ENCODE data around the gene CARD9.
A peak's percentile ranks its signal among the peaks of the same experiment; 100 is the strongest.

Gene CARD9

DNA sequence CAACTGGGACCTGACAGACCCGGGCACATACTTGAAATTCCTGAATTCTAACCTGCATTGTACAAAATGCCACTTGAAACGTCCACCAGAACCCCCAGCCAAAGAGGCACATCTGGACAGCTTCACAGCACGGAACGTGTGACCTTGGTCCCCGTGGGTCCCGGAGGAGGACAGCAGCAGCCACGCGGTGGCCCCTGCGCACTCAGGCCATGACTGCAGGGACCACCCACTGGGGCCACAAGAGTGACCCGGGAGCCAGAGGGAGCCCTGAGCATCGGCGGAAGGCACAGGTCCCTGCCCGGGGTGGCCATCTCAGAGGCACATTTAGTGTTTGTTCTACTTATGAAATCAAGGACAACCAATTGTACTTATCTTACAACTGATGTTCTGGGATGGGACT, 28.6 kb upstream of the CARD9 start:
- no peak for DNase-seq

DNA sequence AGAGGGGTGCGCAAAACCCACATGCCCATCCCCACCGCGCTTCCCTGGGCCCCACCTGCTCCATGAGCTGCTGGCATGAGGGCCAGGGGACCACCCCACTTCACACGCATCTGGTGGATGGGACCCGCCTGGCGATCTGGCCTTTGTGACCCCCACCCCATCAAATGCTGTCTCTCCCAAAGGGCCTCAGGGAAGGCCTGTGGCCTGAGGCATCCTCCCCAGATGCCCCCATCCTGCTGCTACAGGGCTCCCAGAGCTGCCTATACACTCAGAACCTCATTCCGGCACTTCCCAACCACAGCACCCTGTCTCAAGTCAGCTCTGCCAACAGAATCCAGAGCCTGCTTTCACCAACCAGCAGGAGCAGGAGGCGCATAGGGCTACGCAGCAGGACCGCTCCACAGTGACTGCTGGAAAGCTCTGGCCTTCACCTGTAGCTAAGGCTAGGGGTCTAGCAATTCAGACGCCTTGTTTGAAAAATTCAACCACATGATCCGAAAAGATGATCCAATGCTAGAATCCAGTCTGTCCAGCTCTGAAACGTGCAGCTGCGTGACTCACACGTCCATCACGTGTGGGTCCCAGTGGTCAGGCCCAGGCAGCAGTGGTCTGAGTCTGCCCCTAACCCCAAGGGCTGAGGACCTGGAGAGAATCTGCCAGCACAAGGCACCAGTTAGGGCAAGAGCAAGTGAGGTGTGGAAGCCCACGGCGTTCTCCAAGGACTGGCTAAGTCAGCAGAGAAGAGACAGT, 27.9 kb upstream of the CARD9 start:
- no peak for DNase-seq

DNA sequence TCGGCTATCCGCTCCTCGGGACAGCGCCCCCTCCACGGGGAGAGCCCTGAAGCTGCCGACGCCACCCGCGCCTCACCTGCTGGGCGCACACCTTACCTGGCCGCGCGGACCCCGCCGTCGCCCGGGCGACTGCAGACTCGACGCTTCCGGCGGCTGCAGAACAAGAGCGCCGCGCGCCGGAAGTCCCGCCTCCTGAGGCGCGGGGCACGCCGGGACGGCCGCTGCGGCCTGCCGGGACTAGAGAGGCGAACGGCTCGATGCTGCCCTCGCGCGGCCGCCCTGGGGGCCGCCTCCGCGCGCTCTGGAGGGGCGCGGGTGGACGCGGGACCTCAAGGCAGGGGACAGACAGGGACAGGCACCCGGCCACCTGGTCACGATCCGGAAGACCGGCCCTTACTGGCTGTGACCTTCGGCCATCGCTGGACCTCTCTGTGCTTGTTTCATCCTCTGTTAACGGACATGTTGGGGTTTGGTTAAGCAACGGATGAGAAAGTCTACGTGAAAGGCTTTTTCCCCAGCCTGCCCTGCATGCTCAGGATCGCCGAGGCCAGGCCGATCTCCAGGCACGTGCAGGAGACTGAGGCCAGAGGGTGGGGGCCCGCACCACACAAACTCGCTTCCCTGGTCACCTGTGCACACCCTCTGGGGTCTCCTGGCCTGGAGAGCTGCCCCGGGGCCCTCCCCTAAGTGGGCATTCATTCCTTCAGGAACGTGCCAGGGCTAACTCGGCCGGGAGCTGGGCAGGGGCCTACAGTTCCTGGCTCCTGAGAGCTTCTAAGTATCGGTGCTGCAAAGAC, 26.8 kb upstream of the CARD9 start, which contains the start of gene SNAPC4:
TSS of gene SNAPC4 (minus strand) at position 133 of the 797 bp plus-strand sequence. CDS start 1,742 bp downstream, outside the sequence.
- peak in 54 of 56 donors; percentile 16 to 89 (median 68) for DNase-seq

DNA sequence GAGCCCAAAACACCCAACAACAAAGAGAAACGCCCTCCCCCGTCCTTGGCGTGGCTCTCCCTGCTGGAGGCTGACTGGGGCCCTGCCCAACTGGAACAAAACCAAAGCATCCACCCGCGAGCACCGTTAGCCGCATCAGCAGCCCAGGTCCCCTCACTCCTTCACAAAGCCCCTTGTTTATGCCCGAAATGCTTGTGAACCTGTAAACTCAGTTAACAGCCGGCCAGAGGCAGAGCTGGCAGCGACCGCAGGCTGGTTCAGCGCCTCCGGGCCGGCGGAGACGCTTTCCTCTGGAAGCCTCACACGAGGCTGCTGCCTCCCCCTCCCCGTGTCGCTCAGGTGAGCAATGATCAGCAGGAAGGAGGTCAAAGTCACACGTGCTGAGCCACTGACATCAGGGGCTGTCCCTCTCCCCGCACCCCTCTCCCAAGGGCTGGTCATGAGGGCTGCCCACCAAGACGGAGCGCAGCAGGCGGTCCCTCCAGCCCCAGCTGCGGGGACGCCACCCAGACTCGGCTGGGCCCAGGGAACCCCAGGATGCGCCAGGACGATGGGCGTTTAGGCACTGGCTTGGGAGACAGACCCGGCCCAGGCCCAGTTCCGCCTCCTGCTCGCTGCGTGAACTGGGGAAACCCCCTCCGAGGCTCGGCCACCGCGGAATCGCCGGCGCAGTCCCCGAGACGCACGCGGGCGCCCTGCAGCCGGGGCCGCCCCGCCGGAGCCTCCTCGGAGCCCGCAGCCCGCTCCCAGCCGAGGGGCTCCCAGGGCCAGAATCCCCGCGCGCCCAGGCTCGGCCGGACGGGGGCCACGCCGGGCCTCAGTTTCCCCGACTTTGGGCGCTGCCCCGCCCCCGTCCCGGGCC, 25.9 kb upstream of the CARD9 start:
- DNase-seq, result peak in 1 of 56 donors; percentile 17

DNA sequence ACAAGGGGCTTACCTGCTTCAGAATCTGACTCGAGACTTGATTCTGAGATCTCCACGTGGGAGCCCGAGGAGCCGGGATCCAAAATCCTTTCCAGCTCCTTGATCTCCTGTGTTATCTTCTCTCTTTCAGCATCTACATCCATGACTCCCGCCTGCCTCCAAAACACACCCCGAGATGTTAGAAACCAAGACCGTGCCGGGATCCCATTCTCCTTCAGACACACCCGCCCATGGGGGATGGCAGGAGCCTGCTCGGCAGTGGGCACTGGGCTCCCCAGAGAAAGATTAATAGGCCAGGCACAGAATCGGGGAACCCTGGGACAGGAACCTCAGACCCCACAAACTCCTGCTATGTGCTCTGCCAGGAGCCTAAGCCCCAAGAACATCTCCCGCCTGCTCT, 24.8 kb upstream of the CARD9 start:
- no peak for DNase-seq

DNA sequence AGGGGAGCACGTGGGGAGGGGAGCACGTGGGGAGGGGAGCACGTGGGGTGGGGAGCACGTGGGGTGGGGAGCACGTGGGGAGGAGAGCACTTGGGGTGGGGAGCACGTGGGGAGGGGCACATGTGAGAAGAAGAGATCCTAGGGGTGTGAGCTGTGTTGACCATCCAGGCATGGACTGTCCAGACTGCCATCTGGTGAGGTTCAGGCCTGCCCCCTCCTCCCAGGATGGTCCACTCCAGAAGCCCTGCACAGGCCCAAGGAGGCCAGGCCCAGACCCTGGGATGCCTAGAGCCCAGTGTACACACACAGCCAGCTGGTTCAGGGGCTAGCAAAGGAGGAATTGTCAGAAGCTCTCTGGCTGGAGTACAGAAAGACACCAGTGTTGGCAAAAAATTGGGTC, 24.2 kb upstream of the CARD9 start:
- no peak for DNase-seq

DNA sequence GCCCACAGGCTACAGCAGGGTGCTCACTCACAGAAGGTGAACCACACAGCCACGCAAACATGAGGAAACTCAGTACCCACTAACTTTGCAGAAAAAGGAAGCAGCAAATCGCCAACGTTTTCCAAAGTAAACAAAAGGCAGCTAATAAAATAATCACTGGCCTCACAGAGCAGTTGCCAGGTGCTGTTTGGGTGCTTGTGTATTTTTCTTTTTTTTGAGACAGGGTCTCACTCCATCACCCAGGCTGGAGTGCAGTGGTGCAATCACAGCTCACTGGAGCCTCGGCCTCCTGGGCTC, 22.7 kb upstream of the CARD9 start:
- no peak for DNase-seq

DNA sequence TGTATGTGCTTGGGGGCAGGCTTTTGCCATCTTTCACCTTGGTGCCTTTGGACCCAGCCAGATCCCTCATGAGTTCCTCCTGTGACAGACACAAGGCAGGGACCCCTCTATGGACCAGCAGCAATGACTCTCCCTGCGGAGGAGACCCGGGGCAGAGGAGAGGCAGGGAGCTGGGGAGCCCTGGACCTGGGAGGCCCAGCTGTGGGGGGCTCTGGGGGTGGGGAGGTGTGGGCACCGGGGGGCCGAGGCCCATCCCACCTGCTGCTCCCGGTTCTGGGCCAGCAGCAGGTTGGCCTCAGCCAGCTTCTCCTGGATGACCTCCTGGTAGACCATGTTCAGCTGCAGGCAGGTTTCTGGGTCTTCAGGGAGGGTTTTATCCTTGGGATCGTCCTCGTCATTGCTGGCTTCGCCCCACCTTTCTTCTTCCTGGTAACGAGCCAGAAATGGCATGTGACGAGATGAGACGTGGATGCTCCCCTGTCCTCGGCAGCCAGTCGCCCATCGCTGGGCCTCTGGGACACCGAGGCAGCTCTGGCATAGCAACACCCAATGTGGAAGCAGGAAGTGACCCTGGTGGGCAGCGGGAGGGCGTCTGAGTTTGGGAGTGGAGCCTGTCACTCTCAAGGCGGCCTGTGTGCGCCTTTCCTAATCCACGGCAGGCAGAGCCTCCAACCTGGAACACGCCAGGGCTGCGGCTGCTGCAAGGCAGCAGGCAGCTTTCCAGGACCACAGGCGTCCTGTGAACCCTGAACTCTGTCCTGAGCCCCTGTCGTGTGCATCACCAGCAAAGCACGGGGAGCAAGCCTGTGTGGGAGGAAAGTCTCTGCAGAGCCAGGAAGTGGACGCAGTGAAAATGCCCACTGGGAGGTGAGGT, 22.1 kb upstream of the CARD9 start:
- DNase-seq, result no peak

DNA sequence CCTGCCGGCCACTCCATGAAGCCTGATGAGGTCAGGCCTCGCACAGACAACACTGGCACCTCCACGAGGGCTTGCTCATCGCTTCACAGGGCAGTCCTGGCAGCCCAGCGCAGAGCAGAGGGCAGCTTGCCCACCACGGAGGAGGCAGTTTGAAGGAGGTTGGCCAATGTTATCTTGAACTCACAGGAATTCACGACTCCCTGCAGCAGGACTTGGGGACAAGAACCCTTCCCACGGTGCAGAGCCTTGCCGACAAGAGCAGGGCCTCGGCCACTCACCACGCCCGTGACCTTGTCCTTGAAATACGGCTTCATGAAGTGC, 21.5 kb upstream of the CARD9 start:
- no peak for DNase-seq

DNA sequence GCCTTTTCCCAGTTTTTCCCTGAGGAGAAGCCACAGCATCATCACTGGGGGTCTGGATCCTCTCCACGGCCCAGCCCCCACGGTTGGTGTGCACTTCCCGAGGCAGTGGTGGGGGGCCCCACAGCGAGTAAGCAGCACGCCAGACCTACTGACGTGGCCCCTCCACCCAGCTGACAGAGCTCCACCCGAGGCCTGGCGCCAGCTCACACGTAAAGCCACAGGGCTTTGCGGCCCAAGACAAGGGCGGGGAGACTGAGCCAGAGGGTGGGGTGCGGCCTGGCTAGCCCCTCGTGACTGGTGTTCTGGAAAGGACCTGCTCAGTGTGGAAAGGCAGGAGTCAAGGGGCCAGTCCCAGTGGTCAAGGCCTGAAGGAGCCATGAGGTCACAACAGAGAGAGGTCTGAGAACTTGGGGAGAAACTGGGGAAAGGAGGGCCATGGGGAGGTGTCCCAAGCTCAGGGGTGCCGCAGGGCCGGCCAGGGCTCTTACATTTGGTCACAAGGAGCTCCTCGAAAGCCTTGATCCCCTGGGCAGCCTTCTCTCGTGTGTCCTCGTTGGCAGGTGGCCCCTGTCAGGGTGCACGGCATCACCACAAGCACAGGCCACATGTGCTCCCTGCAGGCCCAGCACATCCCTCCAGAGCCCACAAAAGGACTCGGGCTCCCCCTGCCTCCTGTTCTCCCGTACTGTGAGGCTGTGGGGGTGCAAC, 21.0 kb upstream of the CARD9 start:
- DNase-seq, result no peak

DNA sequence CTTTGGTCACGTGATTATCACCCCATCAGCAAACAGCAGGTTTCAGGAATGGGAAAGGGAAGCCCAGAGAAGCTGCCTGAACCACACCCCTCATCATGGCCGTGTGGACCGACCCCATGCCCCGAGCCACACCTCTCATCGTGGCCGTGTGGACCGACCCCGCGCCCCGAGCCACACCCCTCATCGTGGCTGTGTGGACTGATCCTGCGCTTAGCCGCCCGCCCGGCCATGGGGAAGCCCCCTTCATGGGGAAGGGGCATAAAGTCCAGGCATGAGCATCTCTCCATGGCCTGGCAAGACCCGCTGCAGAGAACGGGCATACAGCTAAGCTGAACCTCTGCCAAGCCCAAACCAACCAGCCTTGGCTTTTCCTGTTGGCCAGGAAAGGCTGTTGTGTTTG, 20.1 kb upstream of the CARD9 start:
- no peak for DNase-seq

DNA sequence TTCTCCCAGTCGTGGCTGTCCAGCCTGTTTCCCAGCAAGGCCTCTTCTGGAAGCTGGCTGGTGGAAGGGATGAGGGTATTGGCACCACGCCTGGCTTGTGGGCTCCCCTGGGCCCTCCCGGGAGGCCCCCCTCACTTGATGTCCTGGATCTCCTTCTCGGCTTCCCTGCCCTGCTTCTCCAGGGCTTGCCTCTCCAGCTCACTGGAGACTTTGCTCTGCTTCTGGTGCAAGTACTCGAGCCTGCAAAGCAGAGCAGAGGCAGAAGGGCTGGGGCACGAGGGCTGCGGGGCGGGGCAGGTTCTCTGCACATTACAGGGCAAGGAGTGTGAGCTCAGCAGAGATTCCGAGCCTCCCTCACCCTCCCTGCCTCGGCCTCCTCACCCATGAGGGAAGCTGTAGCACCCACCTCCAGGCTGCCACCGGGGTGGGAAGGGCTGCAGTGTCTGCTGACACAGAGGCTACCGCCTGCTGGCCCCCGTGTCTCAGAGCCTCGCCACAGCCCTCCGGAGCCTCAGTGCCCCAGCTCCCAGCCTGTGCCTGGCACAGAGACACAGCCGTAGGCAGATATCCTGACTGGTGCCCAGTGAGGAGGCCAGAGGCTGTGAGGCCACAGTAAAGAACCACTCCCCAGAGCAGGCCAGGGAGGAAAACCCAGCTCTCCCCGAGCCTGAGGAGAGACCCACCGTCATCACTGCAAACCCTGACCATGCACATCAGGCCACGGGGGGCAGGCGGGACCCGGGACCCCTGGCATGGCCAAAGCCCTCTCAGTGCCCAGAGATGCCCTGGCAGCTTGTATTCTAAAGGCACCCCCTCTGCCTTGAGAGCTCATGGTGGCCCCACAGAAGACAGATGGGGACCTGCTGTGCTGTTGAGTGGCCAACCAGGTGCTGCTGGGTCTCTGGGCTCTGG, 19.3 kb upstream of the CARD9 start:
- DNase-seq, result peak in 16 of 56 donors; percentile 9 to 62 (median 27)

DNA sequence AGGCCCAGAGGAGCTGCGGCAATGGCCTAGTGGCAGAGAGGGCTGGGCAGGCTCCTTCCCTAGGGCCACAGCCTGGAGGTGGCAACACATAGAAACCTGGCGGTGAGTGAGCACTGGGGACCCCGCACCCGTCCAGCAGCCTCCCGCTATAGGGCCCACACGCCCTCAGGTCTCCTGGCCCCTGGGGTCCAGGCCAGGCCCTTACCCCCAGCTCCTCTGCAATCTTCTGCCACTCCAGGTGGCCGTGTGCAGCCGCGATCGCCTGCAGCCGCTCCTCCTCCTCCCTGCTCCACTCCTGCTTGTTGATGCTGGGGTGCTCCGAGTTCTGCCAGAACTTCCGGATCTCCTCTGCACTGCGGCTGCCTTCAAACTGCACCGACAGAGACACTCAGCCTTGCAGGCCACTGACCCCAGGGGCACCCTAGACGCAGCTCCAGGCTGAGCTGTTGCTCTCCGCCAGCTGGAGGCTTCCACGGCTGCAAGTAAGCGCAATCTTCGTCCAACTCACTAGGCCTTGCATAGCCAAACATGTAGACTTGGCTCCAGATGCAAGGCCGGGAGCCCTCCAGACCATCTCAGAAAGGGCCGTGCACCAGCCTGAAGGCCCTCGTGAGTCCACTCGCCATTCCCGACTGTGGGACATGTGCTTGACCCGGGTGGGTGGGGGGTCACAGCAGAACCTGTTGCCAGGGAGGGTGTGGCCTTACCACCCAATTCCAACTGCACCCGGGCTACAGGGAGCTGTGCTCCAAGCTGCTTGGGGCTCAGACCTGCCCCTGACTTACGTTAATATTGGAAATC, 18.5 kb upstream of the CARD9 start:
- no peak for DNase-seq

DNA sequence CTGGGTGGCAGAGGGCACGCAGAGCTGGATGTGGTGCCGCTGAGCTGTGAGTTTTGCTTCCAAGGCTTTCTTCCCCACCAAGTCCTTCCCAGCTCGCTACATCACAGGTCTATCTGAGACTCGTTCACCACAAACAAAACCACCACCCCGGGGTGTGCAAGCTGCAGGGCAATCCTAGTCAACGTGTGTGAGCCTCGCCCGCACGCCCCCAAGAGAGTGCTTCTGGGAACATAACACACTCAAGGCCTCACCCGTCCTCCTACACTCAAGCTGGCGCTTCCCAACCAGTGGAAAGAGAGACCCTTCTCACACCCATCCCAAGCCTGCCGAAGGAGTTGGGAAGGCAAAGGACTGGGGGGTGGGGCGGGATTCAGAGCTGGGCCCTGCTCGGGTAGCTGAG, 15.9 kb upstream of the CARD9 start:
- DNase-seq, result peak in 24 of 56 donors; percentile 19 to 83 (median 47)

DNA sequence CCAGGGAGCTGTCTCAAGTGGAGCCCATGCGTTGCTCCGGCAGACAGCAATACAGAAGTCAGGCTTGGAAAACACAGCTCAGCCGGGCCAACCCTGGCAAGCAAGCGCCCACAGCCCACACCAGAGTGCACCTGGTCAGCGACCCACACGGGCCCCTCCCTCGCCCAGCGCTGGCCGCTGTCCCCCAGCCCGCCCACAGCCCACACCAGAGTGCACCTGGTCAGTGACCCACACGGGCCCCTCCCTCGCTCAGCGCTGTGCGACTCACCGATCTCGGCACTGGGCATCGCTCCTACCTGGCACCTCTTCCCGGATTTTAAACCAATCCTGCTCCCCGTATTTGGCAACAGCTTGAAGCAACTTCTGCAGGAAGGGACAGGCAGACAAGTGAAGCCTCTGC, 13.7 kb upstream of the CARD9 start:
- no peak for DNase-seq

DNA sequence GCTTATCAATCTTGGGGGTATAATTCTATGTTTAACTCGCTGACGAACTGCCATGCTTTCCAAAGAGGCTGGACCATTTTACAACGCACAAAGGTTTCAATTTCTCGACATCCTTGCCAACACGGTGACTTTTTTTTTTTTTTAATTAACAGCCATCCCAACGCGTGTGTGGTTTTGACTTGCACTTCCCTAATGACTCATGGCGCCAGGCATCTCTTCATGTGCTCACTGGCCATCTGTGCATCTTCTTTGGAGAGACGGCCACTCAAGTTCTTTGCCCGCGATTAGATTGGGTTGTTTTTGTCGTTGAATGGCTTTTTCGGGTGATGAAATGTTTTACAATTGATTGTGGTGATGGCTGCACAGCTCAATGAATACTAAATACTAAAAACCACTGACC, 12.5 kb upstream of the CARD9 start:
- DNase-seq, result no peak

DNA sequence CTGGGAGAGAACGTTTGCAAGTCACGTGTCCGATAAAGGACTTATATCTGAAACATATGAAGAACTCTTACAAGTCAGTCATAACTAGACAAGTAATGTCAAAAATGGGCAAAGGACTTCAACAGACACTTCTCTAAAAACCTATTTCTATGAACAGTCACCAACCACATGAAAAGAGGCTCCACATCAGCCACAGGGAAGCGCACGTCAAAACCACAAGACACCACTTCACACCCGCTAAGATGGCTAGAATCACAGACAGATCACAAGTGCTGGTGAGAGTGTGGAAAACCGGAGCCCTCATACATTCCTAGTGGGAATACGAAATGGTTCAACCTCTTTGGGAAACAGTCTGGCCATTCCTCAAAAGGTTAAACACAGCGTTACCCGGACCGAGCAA, 11.5 kb upstream of the CARD9 start:
- DNase-seq, result no peak

DNA sequence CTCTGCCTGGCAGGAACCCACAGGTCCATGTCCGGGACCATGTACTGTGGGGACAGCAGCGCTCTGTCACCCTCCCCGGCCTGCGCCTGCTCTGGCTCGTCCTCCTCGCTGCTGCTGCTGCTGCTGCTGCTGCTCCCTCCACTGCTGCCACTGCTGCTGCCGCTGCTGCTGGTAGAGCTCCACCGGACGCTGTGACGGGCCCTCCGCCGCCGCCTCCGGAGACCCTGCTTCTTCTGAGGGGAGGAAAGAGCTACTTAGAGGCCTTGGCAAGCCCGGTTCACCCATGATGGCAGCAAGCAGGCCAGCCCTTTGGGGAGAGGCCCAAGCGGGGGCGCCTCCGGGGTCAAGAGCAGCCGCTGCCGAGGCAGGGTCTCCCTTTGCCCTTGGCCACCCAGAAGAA, 10.0 kb upstream of the CARD9 start:
- DNase-seq, result no peak

Measured in nucleus accumbens (tissue), 56 donors.